OCI-LY1 (cell line): ENCODE measurements around the gene IFRD2.

Experiments used
- CTCF ChIP-seq: fragments of 200-600 bp; sonication (generic), shearing (Covaris generic); IDR thresholded peaks from 2 replicates; pipeline ENCODE4 v1.5.1; 2017; ENCODE audit warnings: mild to moderate bottlenecking, antibody characterized with exemption, low read length, moderate library complexity, mixed read lengths
- EZH2 ChIP-seq: fragments of 200-600 bp; sonication (generic), shearing (Covaris generic); IDR thresholded peaks from 2 replicates; pipeline ENCODE4 v1.8.0; 2017; ENCODE audit warnings: borderline replicate concordance, mixed run types, mild to moderate bottlenecking, antibody characterized with exemption, low read length, moderate library complexity, mixed read lengths

- peak; percentile 10; the same call in 1 of the 2 replicates for TF ChIP-seq CTCF
- TF ChIP-seq EZH2, result no peak
Observed at GRCh38 chr3:50242851-50243542, 49.2 kb downstream of the IFRD2 start.
